GM19099 (cell line): ENCODE results near the gene PDE7B.

Experiments used
- POLR2A ChIP-seq: IDR thresholded peaks from 3 replicates; pipeline ENCODE4 v1.6.1; 2011; ENCODE audit warnings: low read depth; ENCODE audit not compliant: insufficient read length; ENCODE audit errors: extremely low read depth

The PDE7B gene

DNA sequence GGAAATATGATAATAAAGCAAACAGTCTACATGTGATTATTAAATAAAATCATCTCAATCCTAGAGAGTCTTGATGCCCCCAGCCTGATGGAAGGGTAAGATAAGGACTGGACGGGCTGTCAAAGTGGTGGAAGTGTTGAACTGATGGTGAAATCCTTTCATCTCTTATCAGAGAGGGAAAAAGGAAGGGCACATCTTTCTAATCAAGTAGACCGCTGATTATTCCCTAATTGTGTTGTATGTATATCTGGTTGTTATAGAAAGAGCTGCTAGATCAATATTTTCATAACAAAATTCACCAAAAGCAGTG lies 184.5 kb downstream of the PDE7B start:
- TF ChIP-seq POLR2A = no peak

GRCh38 chr6:136036601-136037000 lies 185.1 kb downstream of the PDE7B start:
- TF ChIP-seq POLR2A = no peak

DNA sequence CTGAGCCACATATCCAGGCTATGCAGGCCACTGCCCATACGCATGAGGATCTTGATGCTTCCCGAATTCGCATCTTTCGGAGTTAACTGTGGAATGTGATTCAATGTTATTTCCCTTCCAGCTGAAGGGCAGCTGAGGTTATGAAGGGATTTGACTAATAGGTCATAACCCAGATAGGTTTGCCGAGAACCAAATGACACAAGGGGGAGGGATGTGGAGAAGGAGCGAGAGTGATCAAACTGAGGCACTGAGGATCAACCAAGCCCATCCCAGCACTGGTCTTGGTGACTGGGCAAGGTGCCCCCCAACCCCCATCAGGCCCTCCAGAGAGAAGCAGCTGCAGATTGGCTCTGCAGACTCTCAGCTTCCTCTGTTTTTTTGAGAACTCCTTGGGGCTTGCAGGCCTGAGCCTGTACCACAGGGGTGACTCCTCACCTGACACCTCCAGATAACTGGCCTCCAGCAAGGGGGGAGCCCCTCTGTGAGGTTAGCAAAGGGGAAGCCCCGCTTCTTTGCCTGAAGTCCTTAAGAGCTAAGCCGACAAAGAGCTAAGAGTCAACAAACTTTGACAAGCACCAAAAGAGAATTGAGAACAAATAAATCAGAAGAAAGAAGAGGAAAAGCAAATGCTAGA lies 185.9 kb downstream of the PDE7B start:
- TF ChIP-seq POLR2A = no peak

- TF ChIP-seq POLR2A = no peak
These were observed 186.5 kb downstream of the PDE7B start for GRCh38 chr6:136037876-136038460.

DNA sequence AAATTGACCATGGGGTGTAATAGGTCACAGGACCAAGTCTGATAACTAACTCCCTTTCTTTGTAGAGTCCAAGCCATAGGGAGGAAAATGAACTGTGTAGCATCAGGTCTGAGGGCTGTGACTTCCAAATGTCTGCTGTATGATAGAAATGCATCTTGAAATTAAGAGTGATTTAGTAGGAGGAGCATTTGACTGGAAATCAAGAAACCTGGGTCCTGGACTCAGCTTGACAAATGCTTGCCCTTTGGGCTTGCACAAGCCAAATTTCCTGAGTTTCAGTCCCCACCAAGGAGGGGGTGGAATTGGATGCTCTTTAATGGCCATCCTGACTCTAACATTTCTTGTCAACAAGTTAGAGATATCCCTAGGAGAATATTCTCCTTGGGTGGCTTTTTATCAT lies 187.0 kb downstream of the PDE7B start:
- no peak for TF ChIP-seq POLR2A

DNA sequence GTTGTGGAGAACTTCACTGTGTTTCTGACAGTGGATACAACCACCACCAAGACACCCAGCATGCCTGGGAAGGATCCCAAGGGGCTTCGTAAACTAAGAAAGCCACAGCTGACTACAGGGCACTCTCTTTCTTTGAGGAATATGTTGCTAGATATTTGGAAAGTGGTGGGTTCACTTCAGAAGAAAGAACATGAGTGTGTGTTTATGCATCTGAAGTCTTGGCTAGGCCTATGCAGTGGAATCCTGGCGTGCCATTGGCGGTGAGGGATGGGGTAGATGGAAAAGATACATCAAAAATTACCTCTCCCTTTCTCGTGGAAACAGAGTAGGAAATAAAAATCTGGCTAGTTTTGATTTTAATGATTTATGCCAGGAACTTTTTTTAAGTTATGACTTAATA lies 187.7 kb downstream of the PDE7B start:
- no peak for TF ChIP-seq POLR2A

DNA sequence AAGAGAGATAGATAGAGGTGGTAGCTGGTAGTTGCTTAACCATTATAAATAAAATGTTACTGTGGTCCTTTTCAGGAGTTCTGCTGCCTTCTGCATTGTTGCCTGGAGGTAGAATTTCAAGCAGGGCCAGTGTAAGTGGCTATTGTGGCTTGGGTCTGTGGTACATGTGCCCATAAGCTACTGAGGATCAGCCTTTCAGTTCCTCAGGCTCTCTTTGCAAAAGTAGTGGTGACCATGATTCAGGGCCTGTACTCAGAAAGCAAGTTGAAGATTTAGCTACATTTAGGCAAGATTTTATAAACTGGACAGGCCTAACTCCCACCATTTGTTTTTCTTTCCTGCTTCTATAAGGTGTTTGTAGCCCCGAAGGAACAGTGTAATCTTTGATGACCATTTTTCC lies 199.0 kb downstream of the PDE7B start:
- TF ChIP-seq POLR2A = no peak

GRCh38 chr6:136051140-136051775 lies 199.8 kb downstream of the PDE7B start:
- no peak for TF ChIP-seq POLR2A

- TF ChIP-seq POLR2A = no peak
These were observed 200.5 kb downstream of the PDE7B start for GRCh38 chr6:136052031-136052430.

DNA sequence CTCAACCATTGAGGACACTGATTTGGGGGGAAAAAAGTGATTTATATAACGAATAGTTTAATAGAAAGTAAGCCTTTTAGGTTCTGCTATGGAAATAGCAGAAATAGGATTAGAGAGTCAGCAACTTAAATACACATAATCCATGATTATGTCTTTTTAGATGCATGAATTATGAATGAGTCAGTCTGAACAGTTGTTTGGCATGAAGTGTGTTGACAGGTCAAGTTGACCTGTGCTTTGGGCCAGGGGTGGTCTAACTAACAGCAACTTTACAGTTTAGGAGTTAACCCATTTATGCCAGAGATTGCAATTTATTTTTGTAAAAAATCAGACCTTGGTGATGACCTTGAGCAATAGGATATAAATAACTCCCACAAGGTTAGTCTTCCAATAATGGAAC lies 207.4 kb downstream of the PDE7B start:
- no peak for TF ChIP-seq POLR2A

DNA sequence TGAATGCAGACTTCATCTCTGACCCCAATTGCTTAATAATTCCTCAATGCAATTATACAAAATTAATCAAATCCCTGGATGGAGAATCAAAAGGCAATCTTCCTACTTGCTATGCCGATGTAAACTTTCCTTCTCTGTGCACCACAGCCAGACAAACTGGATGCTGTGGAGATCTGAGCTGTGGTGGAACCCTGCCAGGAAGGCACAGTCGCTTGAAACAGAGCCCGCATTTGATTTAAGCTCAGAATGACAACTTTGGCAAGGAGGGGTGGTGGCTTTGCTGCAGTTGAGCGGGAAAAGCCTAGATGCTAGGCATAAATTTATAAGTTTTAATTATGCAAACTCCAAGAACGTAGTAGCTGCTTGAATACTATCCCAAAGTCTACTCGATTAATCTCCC lies 207.8 kb downstream of the PDE7B start:
- TF ChIP-seq POLR2A = no peak

- TF ChIP-seq POLR2A = no peak
These were observed 208.6 kb downstream of the PDE7B start for GRCh38 chr6:136060052-136060451.

DNA sequence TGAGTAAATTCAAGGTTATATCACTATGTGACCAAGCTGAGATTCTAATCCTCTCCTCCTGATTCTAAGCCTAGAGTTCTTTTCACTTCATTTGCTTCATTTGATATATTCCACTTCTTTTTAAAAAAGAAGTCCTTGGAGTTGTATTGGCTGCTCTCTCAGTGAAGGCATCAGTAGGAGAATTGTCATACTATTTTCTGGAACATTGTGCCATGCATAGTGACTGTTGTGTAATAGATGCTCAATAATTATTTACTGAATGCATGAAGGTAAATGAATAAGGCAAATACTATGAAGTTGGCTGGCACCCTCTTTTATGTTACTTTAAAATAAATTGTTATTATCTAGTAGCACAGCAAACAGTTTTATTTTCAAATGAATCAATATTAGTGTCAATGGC lies 209.3 kb downstream of the PDE7B start:
- TF ChIP-seq POLR2A = no peak

- no peak for TF ChIP-seq POLR2A
These were observed 210.2 kb downstream of the PDE7B start for GRCh38 chr6:136061701-136062100.

DNA sequence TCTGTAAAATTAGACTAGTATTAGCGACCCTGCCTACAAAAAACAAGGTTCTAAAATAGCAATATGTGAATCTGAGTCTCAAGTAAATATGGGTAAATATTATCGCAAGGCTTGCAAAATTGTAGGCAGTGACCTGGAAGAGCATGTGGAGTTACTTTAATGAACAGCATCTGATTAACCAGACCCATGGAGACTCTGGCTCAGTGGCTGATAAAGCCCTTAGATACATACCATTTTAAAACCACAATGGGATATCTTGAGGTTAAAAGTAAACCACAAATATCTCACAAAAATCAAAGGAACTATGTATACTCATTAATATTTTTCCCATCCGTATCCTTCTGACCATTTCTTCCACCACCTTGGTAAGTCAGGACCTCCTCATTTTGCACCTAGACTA lies 211.6 kb downstream of the PDE7B start:
- no peak for TF ChIP-seq POLR2A

DNA sequence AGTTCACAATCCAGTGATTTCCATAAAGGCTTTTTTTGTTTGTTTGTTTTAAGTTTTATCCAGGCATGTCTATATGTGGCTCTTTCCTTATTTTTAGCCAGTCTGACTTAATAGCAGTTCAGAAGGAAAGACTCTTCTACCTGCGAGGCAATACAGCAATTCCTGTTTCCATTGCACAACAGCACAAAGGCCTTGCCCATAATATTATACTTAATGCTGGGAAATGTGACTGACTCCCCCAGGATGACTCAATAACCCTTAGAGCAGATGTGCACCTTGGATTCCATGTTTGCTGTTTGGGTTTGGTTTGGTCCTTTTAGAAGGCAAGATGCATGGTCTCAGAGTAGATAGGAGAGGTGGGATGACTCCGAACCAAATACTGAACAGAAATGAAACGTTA lies 214.5 kb downstream of the PDE7B start:
- TF ChIP-seq POLR2A = no peak
